SK-N-SH (cell line): ENCODE data around the gene TGM3. TPM values are rescaled to one million over a fixed set of nuclear protein-coding genes. Genes with fewer than 3 reads are reported as not detected.

Experiments
- CTCF ChIA-PET: fragments of 300-600, 350-600 bp; formaldehyde crosslinking; extraction: SDS; loops from one replicate; lab custom pipeline; 2021; lab: Yijun Ruan, JAX
- POLR2A ChIA-PET: fragments of 350-600 bp; sonication (Branson Sonifier 250); formaldehyde crosslinking; extraction: SDS; loops from one replicate; lab custom pipeline; 2020; ENCODE audit warnings: antibody characterized with exemption, inconsistent platforms; lab: Yijun Ruan, JAX
- DNase-seq: peaks from one replicate; pipeline ENCODE4 v3.0.0; 2012
- H2AFZ ChIP-seq: fragments of 200-600 bp; sonication (generic); 2 replicates; pipeline ENCODE4 v1.8.1; 2016; ENCODE audit warnings: antibody characterized with exemption, mild to moderate bottlenecking, low read depth
- H3F3A ChIP-seq: fragments of 200-600 bp; sonication (generic); replicated peaks from 2 replicates; pipeline ENCODE3; 2016; ENCODE audit warnings: antibody characterized with exemption, mild to moderate bottlenecking; ENCODE audit not compliant: insufficient read depth
- H3K27ac ChIP-seq, 2 experiments: fragments of 200-500 bp in 1 of 2; fragments of 200-600 bp in 1 of 2; sonication (Bioruptor generic) in 1 of 2; sonication (generic), shearing (Covaris generic) in 1 of 2; 2 replicates each; pipeline versions ENCODE4 v1.5.1 to v1.6.1; 2014 to 2016; ENCODE audit warnings: low read depth in 2 of 2, inconsistent platforms in 1 of 2, low read length in 1 of 2, mild to moderate bottlenecking in 1 of 2, mixed read lengths in 1 of 2
- H3K27me3 ChIP-seq: fragments of 200-600 bp; sonication (generic), shearing (Covaris generic); 2 replicates; pipeline ENCODE4 v1.6.1; 2016; ENCODE audit warnings: mixed run types; ENCODE audit not compliant: insufficient read depth
- H3K36me3 ChIP-seq, 2 experiments: fragments of 200-500 bp in 1 of 2; fragments of 200-600 bp in 1 of 2; sonication (Bioruptor generic) in 1 of 2; sonication (generic) in 1 of 2; replicated peaks in 1 of 2; 2 replicates each; pipeline versions ENCODE3 to v1.5.1; 2014 to 2016; ENCODE audit warnings: low read length in 1 of 2, mild to moderate bottlenecking in 1 of 2; ENCODE audit not compliant: insufficient read depth in 2 of 2, control insufficient read depth in 1 of 2
- H3K4me1 ChIP-seq, 2 experiments: fragments of 200-500 bp in 1 of 2; fragments of 200-600 bp in 1 of 2; sonication (Bioruptor generic) in 1 of 2; sonication (generic), shearing (Covaris generic) in 1 of 2; 2 replicates each; pipeline versions ENCODE4 v1.5.1 to v1.6.1; 2014 to 2016; ENCODE audit warnings: low read depth in 1 of 2, low read length in 1 of 2, mixed run types in 1 of 2; ENCODE audit not compliant: insufficient read depth in 2 of 2, control insufficient read depth in 1 of 2
- H3K4me2 ChIP-seq: fragments of 200-600 bp; sonication (generic), shearing (Covaris generic); 2 replicates; pipeline ENCODE4 v1.6.1; 2017; ENCODE audit warnings: mixed run types
- H3K4me3 ChIP-seq, 2 experiments: fragments of 200-500 bp in 1 of 2; fragments of 200-600 bp in 1 of 2; sonication (Bioruptor generic) in 1 of 2; sonication (generic), shearing (Covaris generic) in 1 of 2; 2 replicates each; pipeline versions ENCODE4 v1.5.1 to v1.8.1; 2014 to 2016; ENCODE audit warnings: low read depth in 2 of 2, inconsistent platforms in 1 of 2, low read length in 1 of 2, mild to moderate bottlenecking in 1 of 2, mixed read lengths in 1 of 2, moderate library complexity in 1 of 2
- H3K79me2 ChIP-seq: fragments of 200-600 bp; sonication (generic); 2 replicates; pipeline ENCODE4 v1.8.1; 2017; ENCODE audit warnings: mild to moderate bottlenecking; ENCODE audit not compliant: insufficient read depth
- H3K9ac ChIP-seq: fragments of 200-600 bp; sonication (generic); 2 replicates; pipeline ENCODE4 v1.6.1; 2017; ENCODE audit warnings: mixed run types
- H3K9me2 ChIP-seq: fragments of 200-600 bp; sonication (generic); 2 replicates; pipeline ENCODE4 v1.6.1; 2017; ENCODE audit warnings: mixed run types
- H3K9me3 ChIP-seq: fragments of 200-600 bp; sonication (generic); 2 replicates; pipeline ENCODE4 v1.6.1; 2017; ENCODE audit warnings: mixed run types, mild to moderate bottlenecking, moderate library complexity
- H4K20me1 ChIP-seq: fragments of 200-600 bp; sonication (generic); 2 replicates; pipeline ENCODE4 v1.6.1; 2017; ENCODE audit warnings: mild to moderate bottlenecking, mixed run types; ENCODE audit not compliant: insufficient read depth
- CHD2 ChIP-seq: fragments of 150-350 bp; IDR thresholded peaks from 2 replicates; pipeline ENCODE4 v1.6.1; 2018; ENCODE audit warnings: low read length; ENCODE audit not compliant: partially characterized antibody
- ELF1 ChIP-seq: IDR thresholded peaks from 2 replicates; pipeline ENCODE4 v1.4.0; 2012
- EP300 ChIP-seq, 2 experiments: IDR thresholded peaks; 2 replicates each; pipeline versions ENCODE4 v1.4.0 to v1.6.1; 2012; ENCODE audit warnings: borderline replicate concordance in 1 of 2, low read depth in 1 of 2, low read length in 1 of 2
- EZH2phosphoT487 ChIP-seq: fragments of 200-600 bp; sonication (generic); IDR thresholded peaks from 2 replicates; pipeline ENCODE4 v1.6.1; 2017; ENCODE audit warnings: low read depth, mixed run types, mild to moderate bottlenecking, antibody characterized with exemption, moderate library complexity, borderline replicate concordance
- FOXM1 ChIP-seq: IDR thresholded peaks from 2 replicates; pipeline ENCODE4 v1.4.0; 2012; ENCODE audit warnings: low read depth, mild to moderate bottlenecking
- JUND ChIP-seq: IDR thresholded peaks from 2 replicates; pipeline ENCODE4 v1.4.0; 2012
- MEF2A ChIP-seq: IDR thresholded peaks from 2 replicates; pipeline ENCODE4 v1.4.0; 2012; ENCODE audit warnings: low read depth, borderline replicate concordance
- MXI1 ChIP-seq: IDR thresholded peaks from 2 replicates; pipeline ENCODE4 v1.6.1; 2012; ENCODE audit warnings: mild to moderate bottlenecking, low read depth, low read length, improper control_type of control experiment
- NFIC ChIP-seq: IDR thresholded peaks from 2 replicates; pipeline ENCODE4 v1.4.0; 2012; ENCODE audit warnings: borderline replicate concordance
- NRF1 ChIP-seq: IDR thresholded peaks from 2 replicates; pipeline ENCODE4 v1.6.1; 2012; ENCODE audit warnings: low read depth, mild to moderate bottlenecking, low read length
- POLR2AphosphoS5 ChIP-seq: IDR thresholded peaks from 2 replicates; pipeline ENCODE4 v1.6.1; 2012; ENCODE audit warnings: low read depth, low read length
- RAD21 ChIP-seq: IDR thresholded peaks from 2 replicates; pipeline ENCODE4 v1.6.1; 2012; ENCODE audit warnings: mild to moderate bottlenecking, low read length
- REST ChIP-seq: IDR thresholded peaks from 2 replicates; pipeline ENCODE4 v1.6.1; 2012; ENCODE audit warnings: mild to moderate bottlenecking, low read depth, low read length, moderate library complexity
- SIN3A ChIP-seq: IDR thresholded peaks from 2 replicates; pipeline ENCODE4 v1.6.1; 2012; ENCODE audit warnings: low read depth, mild to moderate bottlenecking, low read length, moderate library complexity, borderline replicate concordance
- SMC3 ChIP-seq: IDR thresholded peaks from 2 replicates; pipeline ENCODE4 v1.6.1; 2012; ENCODE audit warnings: low read depth, low read length, improper control_type of control experiment
- TAF1 ChIP-seq: IDR thresholded peaks from 2 replicates; pipeline ENCODE4 v1.6.1; 2012; ENCODE audit warnings: low read depth, mild to moderate bottlenecking, low read length, moderate library complexity, borderline replicate concordance
- USF2 ChIP-seq: fragments of 150-350 bp; IDR thresholded peaks from 2 replicates; pipeline ENCODE4 v1.6.1; 2017; ENCODE audit warnings: antibody characterized with exemption, low read length, low read depth, borderline replicate concordance
- YY1 ChIP-seq: IDR thresholded peaks from 2 replicates; pipeline ENCODE4 v1.4.0; 2012; ENCODE audit warnings: low read depth, mild to moderate bottlenecking
- WGBS: methylation state at CpG from one replicate; pipeline ENCODE4 v1.1.6; 2017; ENCODE audit warnings: low lambda C conversion rate; 5-methylcytosine and 5-hydroxymethylcytosine counted together
- polyA plus RNA-seq, 3 experiments: library from polyadenylated mRNA; depleted of rRNA; stranded (reverse); fragments of >200 nt; gene quantifications; 2 replicates each; pipeline ENCODE4 v1.2.3, GENCODE V29; 2012
- TF ChIP-seq, protein P1 (sequence below): IDR thresholded peaks from 2 replicates; pipeline ENCODE4 v1.4.0; 2012; ENCODE audit warnings: low read depth, borderline replicate concordance
- TF ChIP-seq, protein P2 (sequence below): IDR thresholded peaks from 2 replicates; pipeline ENCODE4 v1.4.0; 2012; ENCODE audit warnings: low read depth

Gene TGM3
- polyA plus RNA-seq (2012; rRNA removed) = not detected in 2 replicates
- polyA plus RNA-seq (2012; cell fraction: cytosol; rRNA removed) = not detected in 2 replicates
- polyA plus RNA-seq (2012; cell fraction: nucleus; rRNA removed) = 0.02 TPM in 1 of 2 replicates, not detected in the other

DNA sequence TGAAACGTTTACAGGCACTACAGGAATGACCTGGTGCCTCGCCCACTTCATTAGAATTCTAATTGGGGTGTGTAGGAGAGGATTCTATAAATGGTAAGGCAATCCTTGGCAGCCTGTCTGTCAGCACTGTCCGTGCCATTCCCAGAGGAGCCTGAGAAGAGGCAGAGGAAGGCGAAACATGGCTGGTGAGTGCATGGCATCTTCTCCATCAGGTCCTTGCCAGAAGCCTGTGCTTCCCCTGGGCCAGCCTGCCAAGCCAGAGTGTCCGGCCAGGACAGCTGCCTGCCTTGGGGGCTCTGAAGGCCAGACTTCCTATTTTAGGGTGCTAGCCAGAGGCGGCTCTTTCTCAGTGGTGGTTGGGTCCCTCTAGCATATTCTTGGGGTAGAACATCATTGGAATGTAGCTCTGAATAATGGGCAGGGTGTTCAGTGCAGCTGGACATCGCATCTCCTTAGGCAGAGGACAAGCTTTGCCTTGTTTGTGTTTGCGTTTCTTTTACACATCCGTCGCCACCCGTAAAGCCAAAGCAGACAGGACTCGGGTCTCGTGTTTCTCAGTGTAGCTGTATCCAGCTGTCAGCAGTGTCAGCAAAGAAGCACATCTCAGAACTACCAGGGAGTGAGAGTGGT lies at the start of gene TGM3:
Gene TGM3 (plus strand): TSS at position 116 of the 630 bp plus-strand sequence. CDS start 63 bp downstream, at position 179.
- H2AFZ ChIP-seq = no peak within 1 kb of the TSS
- DNase-seq = no peak
- 46% methylated on average over 12 of the region's 13 CpGs for WGBS
- H3K4me1 ChIP-seq = no peaks in the 10 kb centered on the region
- H3K4me3 ChIP-seq = no peak within 1 kb of the TSS
- no peak within 1 kb of the TSS for H3K27ac ChIP-seq
- CTCF ChIA-PET = no interaction called here
- no peaks in the 10 kb centered on the region for H4K20me1 ChIP-seq
- peaks cover 13% of the 10 kb centered on the region for H3K27me3 ChIP-seq
- H3K79me2 ChIP-seq = no peaks in the 10 kb centered on the region
- H3K9ac ChIP-seq = no peak within 1 kb of the TSS
- no peak within 1 kb of the TSS for H3K4me2 ChIP-seq
- no peaks in the 10 kb centered on the region for H3K9me2 ChIP-seq
- no peaks in the 10 kb centered on the region for H3K9me3 ChIP-seq
- no peaks in the 10 kb centered on the region for H3K36me3 ChIP-seq
- POLR2A ChIA-PET = no interaction called here
- TF ChIP-seq, protein P1, sequence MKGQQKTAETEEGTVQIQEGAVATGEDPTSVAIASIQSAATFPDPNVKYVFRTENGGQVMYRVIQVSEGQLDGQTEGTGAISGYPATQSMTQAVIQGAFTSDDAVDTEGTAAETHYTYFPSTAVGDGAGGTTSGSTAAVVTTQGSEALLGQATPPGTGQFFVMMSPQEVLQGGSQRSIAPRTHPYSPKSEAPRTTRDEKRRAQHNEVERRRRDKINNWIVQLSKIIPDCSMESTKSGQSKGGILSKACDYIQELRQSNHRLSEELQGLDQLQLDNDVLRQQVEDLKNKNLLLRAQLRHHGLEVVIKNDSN = no peak
- TF ChIP-seq SMC3 (no peak), FOXM1 (no peak), POLR2AphosphoS5 (no peak), MXI1 (no peak), EZH2phosphoT487 (no peak), YY1 (no peak), SIN3A (no peak), MEF2A (no peak), CHD2 (no peak), ELF1 (no peak), JUND (no peak), USF2 (no peak), EP300 (IDR thresholded peaks at IDR 0.05; ENCODE audit: borderline replicate concordance in 1 of 2, low read depth in 1 of 2, low read length in 1 of 2) (no peak), RAD21 (no peak), TAF1 (no peak), REST (no peak), NFIC (no peak), NRF1 (no peak)
- TF ChIP-seq, protein P2, sequence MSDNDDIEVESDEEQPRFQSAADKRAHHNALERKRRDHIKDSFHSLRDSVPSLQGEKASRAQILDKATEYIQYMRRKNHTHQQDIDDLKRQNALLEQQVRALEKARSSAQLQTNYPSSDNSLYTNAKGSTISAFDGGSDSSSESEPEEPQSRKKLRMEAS = no peak
- no peaks in the 10 kb centered on the region for H3F3A ChIP-seq
